ENCODE data around the gene ADAMTS16. TPM values are rescaled to one million over a fixed set of nuclear protein-coding genes. Genes with fewer than 3 reads are reported as not detected.

Gene ADAMTS16
- total RNA-seq, 4 donors from 2014 or later = 0.27 to 0.94 TPM; not detected in 2

- Histone ChIP-seq H3K4me3 (no peak overlapping the region), H3K36me3 (no peaks in the 10 kb centered on the region), H3K27ac (no peak overlapping the region), H3K9me3 (no peaks in the 10 kb centered on the region), H3K27me3 (no peaks in the 10 kb centered on the region), H3K4me1 (no peaks in the 10 kb centered on the region)
- WGBS, 2 donors (ENCODE audit: low coverage in 1 of 2) = 65 to 78% methylated on average over 3 to 5 of the region's 9 CpGs
- no peak for ATAC-seq
- TF ChIP-seq CTCF (IDR thresholded peaks at IDR 0.05) = no peak
- TF ChIP-seq POLR2AphosphoS5 (IDR thresholded peaks at IDR 0.05) = no peak
- no peak for TF ChIP-seq POLR2A (IDR thresholded peaks at IDR 0.05)
- TF ChIP-seq EP300 (IDR thresholded peaks at IDR 0.05) = no peak
Observed at GRCh38 chr5:5359618-5360017, 219.5 kb downstream of the ADAMTS16 start.

GRCh38 chr5:5360363-5360940, 220.3 kb downstream of the ADAMTS16 start:
- 79 to 86% methylated on average over 4 to 5 of the region's 8 CpGs for WGBS, 2 donors (ENCODE audit: low coverage in 1 of 2)
- TF ChIP-seq CTCF (IDR thresholded peaks at IDR 0.05) (no peak), POLR2A (IDR thresholded peaks at IDR 0.05) (no peak), POLR2AphosphoS5 (IDR thresholded peaks at IDR 0.05) (no peak), EP300 (IDR thresholded peaks at IDR 0.05) (no peak)
- Histone ChIP-seq H3K9me3 (no peaks in the 10 kb centered on the region), H3K4me1 (no peaks in the 10 kb centered on the region), H3K36me3 (no peaks in the 10 kb centered on the region), H3K4me3 (no peak overlapping the region), H3K27me3 (no peaks in the 10 kb centered on the region), H3K27ac (no peak overlapping the region)
- ATAC-seq = no peak

- no peak for ATAC-seq
- no peak for TF ChIP-seq CTCF (IDR thresholded peaks at IDR 0.05)
- TF ChIP-seq POLR2AphosphoS5 (IDR thresholded peaks at IDR 0.05) = no peak
- no peak for TF ChIP-seq POLR2A (IDR thresholded peaks at IDR 0.05)
- TF ChIP-seq EP300 (IDR thresholded peaks at IDR 0.05) = no peak
- Histone ChIP-seq H3K4me3 (no peak overlapping the region), H3K27ac (no peak overlapping the region), H3K27me3 (no peaks in the 10 kb centered on the region), H3K9me3 (no peaks in the 10 kb centered on the region), H3K4me1 (no peaks in the 10 kb centered on the region), H3K36me3 (no peaks in the 10 kb centered on the region)
- WGBS, 2 donors (ENCODE audit: low coverage in 1 of 2) = 34 to 47% methylated on average over 6 to 7 of the region's 10 CpGs
Observed at GRCh38 chr5:5360941-5361520, 220.9 kb downstream of the ADAMTS16 start.

GRCh38 chr5:5363045-5363444, 222.9 kb downstream of the ADAMTS16 start:
- ATAC-seq = no peak
- no peaks in the 10 kb centered on the region for H3K36me3 ChIP-seq

More at GRCh38 chr5:5363045-5363444, 222.9 kb downstream of the ADAMTS16 start:
- Histone ChIP-seq H3K9me3 (no peaks in the 10 kb centered on the region), H3K4me3 (no peak overlapping the region), H3K27me3 (no peaks in the 10 kb centered on the region), H3K4me1 (no peaks in the 10 kb centered on the region), H3K27ac (no peak overlapping the region)
- no peak for TF ChIP-seq EP300 (IDR thresholded peaks at IDR 0.05)
- TF ChIP-seq POLR2A (IDR thresholded peaks at IDR 0.05) = no peak
- TF ChIP-seq CTCF (IDR thresholded peaks at IDR 0.05) = no peak
- 100% methylated on average over 2 of the region's 3 CpGs; no CpG with 5 or more reads in 1 of the 2 donors for WGBS, 2 donors (ENCODE audit: low coverage in 1 of 2)
